GM18519 (cell line): ENCODE data around the gene EIPR1.
"Not testable (repeated sequence)": the region's sequence is repeated elsewhere in the genome, so short reads cannot be mapped to it uniquely, and the experiment has no call there.

Experiments
- ATAC-seq: cut with Tn5 transposase; IDR thresholded peaks from one replicate; pipeline ENCODE4 v1.9.1; 2021; ENCODE audit warnings: mild to moderate bottlenecking, moderate library complexity; ENCODE audit not compliant: unreplicated experiment, low FRiP score

Gene EIPR1

GRCh38 chr2:3182848-3183247, 194.8 kb downstream of the EIPR1 start:
- ATAC-seq = no peak

DNA sequence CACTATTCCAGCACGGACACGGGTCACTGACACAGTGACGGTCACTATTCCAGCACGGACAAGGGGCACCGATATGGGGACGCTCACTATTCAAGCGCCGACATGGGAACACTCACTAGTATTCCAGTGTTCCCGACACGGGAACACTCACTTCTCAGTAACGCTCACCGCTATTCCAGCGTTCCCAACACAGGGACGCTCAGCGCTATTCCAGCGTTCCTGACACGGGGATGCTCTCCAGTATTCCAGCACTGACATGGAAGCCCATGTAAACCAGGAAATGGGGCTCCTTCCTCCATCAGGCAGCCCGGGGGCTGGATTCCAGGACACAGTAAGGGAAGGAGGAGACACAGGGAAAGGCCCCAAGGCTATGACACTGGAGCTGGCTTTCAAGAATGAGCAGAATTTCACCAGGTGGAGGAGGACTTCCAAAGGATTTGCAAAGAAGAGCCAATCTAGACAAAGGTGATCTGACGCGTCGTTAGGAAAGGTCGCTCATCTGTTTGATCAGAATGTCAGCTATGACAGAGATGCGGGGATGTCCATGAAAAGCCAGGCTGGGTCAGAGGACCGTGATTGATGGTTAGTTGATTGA, 196.1 kb downstream of the EIPR1 start:
- ATAC-seq = no peak

- not testable (repeated sequence) for ATAC-seq
Observed at GRCh38 chr2:3180909-3181221, 196.8 kb downstream of the EIPR1 start.

GRCh38 chr2:3180082-3180908, 197.3 kb downstream of the EIPR1 start:
- no peak for ATAC-seq

- no peak for ATAC-seq
Observed at GRCh38 chr2:3179626-3180025, 198.0 kb downstream of the EIPR1 start.

GRCh38 chr2:3179208-3179607, 198.4 kb downstream of the EIPR1 start:
- ATAC-seq = no peak

DNA sequence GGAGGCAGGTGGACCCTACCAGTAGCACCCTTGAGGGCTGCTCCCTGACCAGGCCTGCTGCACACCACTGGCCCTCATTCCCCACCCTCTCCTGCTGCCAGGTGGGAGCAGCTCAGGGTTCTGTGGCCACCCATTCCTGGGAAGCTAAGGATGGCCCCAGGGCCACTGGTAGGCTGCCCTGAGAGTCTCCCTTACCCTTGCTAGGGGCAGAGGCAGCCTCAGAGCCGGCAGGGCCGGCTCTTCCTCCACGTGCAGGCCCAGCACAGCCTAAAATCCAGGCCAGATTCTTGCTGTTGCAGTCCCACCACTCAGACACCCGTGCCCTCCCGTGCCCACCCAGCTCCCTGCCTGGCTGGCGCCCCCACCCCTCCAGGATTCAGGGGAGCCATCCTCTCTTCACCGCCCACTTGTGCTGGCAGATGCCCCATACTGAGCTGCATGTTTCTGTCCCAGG, 199.0 kb downstream of the EIPR1 start:
- no peak for ATAC-seq

DNA sequence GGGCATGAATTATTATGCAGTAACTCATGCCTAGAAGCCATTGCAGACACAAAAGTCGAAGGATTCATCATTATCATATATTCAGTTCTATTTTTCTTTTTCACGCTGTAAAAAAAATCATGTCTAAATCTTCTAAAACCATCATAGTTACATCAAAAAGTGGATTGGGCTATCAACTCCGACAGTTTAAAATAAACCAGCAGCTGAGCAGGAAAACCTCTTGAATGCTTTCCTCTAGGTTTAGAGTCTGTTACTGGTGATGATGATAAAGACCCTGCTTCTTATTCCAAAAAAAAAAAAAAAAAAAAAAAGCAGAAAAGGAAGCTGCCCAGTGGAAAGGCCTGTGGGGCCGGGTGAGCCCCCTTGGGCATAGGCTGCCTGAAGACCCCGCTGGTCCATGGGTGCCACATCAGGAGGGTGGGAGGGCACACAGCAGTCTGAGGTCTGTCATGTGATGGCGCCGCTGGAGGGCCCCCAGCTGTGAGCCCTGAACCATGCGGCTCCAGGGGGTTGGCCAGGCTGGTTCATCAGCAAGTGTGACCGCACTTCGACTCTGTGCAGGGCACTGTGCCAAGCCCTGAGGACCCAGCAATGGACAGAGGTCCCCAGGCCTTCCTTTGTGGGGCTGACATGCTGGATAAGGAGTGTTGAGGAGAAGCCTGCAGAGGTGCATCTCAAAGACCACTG, 199.6 kb downstream of the EIPR1 start:
- ATAC-seq = no peak

GRCh38 chr2:3176869-3177255, 200.8 kb downstream of the EIPR1 start:
- no peak for ATAC-seq

DNA sequence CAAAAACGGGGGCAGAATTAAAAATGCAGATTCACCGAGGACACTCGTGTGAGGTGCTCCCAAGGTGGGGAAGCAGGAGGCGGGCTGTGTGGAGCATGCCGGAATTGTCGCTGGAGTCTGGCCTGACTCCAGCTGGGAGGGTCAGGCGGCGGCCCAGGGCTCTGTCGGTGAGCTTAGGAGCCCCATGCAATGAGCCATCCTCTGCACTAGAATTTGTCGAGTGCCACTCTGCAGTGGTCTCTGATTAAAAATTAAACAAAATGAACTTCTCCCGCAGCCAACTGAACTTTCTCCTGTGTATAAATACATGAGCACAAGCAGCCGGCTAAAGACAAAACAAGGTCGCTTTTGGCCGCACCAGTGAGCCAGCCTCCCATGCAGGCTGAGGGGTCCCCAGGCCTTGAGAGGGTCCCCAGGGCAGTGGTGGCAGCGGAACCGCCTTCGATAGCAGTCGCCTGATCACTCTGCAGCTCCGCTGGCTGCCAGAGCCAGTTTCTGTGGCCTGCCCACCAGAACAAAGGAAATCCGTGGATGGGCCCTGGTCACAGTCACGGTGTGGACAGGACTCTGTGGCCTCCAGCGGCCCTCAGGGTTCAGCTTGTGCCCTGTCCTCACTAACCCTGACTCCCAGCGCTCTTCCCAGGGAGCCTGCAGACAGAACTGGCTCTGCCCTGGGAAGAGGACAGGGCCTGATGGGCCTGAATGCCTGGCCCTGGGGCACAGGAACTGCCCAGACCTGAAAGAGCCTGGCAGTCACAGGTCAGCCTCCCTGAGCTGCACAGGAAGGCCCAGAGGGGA, 201.3 kb downstream of the EIPR1 start:
- ATAC-seq = no peak

DNA sequence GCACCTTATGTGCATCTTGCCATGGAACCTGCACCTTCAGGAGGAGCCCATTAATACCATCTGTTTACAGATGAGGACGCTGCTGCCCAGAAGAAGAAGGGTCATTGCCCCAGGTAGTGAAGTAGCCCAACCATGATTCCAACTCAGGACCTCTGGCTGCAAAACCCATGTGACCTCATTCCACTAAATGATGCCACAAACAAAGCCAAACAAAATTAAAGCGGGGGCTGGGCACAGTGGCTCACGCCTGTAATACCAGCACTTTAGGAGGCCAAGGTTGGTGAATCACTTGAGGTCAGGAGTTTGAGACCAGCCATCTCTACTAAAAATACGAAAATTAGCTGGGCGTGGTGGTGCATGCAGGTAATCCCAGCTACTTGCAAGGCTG, 202.1 kb downstream of the EIPR1 start:
- no peak for ATAC-seq

GRCh38 chr2:3174626-3175567, 202.7 kb downstream of the EIPR1 start:
- no peak for ATAC-seq

DNA sequence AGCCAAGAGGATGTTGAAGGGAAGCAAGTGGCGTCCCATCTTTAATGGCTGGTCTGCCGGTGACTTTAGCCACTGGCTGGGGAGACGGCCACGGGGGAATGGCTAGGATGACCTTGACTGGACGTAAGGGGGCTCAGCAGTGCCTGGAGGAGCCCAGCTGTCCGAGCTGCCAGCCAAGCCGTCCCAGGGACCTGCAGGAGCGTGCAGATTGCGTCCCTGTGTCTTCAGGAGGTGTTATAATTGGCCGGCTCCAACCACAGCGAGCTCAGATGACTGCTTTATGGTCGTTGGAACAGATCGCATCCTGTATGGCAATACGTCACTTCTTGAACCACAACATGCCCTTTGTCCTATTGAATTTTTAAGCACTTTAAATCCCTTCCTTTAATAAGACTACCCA, 204.6 kb downstream of the EIPR1 start:
- no peak for ATAC-seq

DNA sequence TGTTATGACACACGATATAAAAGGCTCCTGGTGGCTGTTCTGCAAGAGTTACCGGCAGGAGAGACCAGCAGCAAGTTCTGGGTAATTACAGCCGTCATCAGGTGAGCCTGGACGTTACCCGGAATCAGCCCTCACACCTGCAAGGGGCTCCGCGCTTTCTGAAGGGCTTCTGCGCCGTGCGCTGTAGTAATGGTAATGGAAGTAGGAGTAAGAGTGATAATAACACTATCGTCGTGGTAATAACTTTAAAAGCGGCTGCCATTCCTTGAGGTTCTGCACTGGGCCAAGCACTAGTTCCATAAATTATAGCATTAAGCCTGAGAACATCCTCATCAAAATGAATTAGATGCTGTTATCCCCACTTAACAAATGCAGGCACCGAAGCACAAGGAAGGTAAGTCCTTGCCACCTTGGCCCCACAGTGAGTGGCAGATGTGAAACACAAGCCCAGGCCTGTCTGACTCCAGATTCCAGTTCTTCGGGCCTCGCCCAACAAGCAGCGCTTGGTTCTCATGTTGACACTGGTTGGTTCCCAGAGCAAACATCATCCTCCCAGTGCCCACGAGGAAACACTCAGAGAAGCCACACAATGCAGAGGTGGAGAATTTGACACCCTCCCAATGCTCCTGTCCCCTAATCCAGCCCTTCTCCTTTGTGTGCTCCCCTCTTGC, 205.2 kb downstream of the EIPR1 start:
- ATAC-seq = no peak

DNA sequence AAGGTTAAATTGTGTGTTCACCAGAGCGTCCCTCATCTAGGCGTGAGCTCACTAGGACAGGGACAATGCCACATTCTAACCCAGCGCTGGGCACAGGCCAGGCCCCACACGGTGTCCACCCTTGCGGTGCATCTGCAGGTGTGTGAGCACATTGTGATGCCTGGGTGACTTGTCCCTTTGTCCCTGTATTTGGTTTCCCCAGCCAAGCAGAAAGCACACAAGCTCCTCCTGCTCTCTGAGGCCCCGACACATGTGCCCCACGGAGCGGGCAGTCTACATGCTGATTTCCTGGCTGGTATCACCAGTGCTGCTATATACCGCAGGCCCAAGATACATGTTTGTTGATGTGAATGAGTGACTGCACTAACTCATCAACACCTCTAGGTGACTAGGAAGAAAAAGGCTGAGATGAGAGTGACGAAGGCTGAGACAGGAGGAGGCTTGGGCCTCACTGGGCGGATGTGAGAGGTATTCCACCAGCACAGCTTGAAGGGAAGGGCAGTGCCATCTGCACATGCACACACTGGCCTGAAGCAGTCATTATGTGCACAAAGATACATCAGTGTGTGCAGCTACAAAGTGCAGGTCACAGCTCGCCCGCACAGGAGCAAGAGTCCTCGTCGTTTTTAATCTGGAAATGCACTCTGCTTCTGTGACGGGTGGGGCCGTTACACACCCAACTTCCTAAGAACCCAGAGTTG, 205.9 kb downstream of the EIPR1 start:
- no peak for ATAC-seq

DNA sequence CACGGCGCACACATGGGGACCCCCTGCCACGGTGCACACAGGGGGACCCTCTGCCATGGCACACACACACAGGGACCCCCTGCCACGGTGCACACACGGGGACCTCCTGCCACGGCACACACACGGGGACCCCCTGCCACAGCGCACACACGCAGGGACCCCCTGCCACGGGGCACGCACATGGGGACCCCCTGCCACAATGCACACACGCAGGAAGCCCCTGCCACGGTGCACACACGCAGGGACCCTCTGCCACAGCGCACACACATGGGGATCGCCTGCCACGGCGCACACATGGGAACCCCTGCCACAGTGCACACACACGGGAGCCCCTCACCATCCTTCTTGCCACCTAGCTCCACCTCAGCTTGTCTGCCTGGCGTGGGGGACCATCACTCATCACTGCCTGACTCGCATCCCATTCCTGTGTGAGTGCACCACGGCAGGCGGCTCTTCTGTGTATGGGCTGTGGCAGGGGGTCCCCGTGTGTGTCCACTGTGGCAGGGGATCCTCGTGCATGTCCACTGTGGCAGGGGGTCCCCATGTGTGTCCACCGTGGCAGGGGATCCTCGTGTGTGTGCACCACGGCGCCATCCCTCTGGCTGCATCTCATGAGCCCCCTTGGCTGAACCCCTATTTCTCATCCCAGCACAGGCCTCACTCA, 206.7 kb downstream of the EIPR1 start:
- no peak for ATAC-seq

GRCh38 chr2:3169106-3169870, 208.3 kb downstream of the EIPR1 start:
- ATAC-seq = no peak
